Thyroid gland (tissue), 4 donors: ENCODE data around the gene TBX18.

Experiments
- POLR2A ChIP-seq, 2 donors: fragments of 450-650 bp; IDR thresholded peaks; one replicate each; pipeline ENCODE4 v1.6.1; 2017; ENCODE audit warnings: antibody characterized with exemption in 2 of 2, mild to moderate bottlenecking in 2 of 2, moderate library complexity in 1 of 2
- TF ChIP-seq, protein P1 (sequence below), 6 experiments: fragments of 200-600 bp in 3 of 6; fragments of 450-650 bp in 3 of 6; sonication (generic) in 3 of 6; IDR thresholded peaks; one replicate each; pipeline ENCODE4 v1.5.1; 2016 to 2019; ENCODE audit warnings: antibody characterized with exemption in 6 of 6, mild to moderate bottlenecking in 2 of 6, inconsistent platforms in 1 of 6, moderate library complexity in 1 of 6

DNA sequence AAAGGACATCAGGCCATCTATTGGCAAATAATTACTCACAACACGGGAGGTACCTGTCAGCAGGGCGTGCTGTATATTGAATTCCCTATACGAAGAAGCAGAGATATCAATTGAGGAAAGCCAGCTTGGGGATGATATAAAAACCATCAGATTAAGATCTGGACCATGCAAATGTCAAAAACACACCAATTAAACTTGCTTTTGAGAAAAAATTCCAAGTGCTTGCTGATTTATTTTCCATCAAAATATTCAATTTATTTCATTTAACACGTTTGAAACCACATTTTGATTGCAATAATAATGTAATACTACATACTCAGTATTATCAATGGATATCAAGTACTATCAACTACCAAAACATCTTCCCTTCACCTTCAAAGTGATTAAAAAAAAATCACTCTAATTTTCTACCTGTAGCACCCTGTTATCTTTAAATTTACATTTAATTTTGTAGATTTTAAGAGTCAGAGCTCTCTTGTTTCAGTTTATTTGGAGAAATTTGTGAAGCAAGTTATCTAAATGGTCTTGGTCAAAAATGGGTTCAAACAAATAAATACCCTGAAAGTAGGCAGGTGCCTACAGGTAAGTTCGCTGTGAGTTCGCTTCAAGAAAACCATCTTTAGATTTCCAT lies 6.8 kb upstream of the TBX18 start:
- TF ChIP-seq, protein P1, sequence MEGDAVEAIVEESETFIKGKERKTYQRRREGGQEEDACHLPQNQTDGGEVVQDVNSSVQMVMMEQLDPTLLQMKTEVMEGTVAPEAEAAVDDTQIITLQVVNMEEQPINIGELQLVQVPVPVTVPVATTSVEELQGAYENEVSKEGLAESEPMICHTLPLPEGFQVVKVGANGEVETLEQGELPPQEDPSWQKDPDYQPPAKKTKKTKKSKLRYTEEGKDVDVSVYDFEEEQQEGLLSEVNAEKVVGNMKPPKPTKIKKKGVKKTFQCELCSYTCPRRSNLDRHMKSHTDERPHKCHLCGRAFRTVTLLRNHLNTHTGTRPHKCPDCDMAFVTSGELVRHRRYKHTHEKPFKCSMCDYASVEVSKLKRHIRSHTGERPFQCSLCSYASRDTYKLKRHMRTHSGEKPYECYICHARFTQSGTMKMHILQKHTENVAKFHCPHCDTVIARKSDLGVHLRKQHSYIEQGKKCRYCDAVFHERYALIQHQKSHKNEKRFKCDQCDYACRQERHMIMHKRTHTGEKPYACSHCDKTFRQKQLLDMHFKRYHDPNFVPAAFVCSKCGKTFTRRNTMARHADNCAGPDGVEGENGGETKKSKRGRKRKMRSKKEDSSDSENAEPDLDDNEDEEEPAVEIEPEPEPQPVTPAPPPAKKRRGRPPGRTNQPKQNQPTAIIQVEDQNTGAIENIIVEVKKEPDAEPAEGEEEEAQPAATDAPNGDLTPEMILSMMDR (IDR thresholded peaks at IDR 0.05): no peak
- TF ChIP-seq POLR2A (IDR thresholded peaks at IDR 0.05): no peak
